CD4-positive, alpha-beta T cell treated with Interferon alpha-2 for 1 hour (primary cell): ENCODE measurements around the gene L1TD1.
"Not testable (repeated sequence)": the region's sequence is repeated elsewhere in the genome, so short reads cannot be mapped to it uniquely, and the experiment has no call there.

ENCODE experiments used
- DNase-seq, 2 donors: peaks; one replicate each; pipeline ENCODE4 v3.0.0-alpha.2; 2020 to 2022

The L1TD1 gene, protein sequence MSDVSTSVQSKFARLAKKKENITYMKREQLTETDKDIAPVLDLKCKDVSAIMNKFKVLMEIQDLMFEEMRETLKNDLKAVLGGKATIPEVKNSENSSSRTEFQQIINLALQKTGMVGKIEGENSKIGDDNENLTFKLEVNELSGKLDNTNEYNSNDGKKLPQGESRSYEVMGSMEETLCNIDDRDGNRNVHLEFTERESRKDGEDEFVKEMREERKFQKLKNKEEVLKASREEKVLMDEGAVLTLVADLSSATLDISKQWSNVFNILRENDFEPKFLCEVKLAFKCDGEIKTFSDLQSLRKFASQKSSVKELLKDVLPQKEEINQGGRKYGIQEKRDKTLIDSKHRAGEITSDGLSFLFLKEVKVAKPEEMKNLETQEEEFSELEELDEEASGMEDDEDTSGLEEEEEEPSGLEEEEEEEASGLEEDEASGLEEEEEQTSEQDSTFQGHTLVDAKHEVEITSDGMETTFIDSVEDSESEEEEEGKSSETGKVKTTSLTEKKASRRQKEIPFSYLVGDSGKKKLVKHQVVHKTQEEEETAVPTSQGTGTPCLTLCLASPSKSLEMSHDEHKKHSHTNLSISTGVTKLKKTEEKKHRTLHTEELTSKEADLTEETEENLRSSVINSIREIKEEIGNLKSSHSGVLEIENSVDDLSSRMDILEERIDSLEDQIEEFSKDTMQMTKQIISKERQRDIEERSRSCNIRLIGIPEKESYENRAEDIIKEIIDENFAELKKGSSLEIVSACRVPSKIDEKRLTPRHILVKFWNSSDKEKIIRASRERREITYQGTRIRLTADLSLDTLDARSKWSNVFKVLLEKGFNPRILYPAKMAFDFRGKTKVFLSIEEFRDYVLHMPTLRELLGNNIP

GRCh38 chr1:62194651-62195544 is at the start of gene L1TD1:
Gene L1TD1 (plus strand): TSS chr1:62194849. CDS start chr1:62206629, 11,780 bp downstream.
- no peak for DNase-seq

DNA sequence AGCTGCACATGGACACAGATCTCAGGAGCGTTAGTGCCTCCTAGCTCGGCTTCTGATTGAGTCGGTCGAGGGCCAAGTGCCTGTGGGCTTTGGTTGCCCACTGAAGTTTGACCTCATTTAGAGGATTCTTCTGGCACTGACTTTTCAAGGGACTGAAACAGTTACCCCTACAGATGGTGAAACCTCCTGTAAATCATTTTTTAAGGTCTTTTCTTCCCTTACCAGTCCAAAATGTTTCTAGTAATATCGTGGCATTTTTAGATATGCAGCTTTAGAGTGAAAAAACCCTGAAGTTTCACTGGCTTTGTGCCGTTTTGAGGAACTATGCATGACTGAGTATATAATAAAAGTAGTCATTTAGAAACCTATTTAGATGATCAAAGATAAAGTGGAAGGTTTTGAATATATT is 34.7 kb upstream of the L1TD1 start:
- DNase-seq: no peak

GRCh38 chr1:62161711-62162110 is 32.9 kb upstream of the L1TD1 start:
- DNase-seq: no peak

- not testable (repeated sequence) for DNase-seq
Observed at GRCh38 chr1:62170380-62170779, 24.3 kb upstream of the L1TD1 start.

DNA sequence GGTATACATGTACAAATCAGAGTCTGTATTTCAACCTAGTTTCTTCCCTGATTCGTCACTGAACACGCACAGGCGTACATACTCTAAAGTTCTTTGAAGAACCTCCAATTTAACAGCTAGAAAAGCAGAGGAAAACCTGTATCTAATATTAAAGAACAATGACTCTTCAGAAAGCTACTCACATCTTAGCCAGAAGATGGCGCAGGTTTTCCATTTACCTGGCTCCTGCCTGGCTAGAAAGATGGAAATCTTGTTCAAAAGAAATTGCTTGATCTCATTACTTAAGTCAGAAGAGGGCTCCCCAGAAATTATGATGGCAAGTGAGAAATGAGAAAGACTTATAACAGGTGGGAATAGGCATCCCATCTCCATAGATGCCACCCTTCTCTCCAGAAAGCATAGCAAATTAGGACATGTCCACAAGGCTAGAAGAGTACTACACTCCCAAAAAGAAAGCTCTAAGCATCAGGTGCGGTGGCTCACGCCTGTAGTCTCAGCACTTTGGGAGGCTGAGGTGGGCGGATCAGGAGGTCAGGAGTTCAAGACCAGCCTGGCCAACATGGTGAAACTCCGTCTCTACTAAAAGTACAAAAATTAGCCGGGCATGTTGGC is 19.0 kb upstream of the L1TD1 start:
- peak in 1 of 2 donors; percentile 48 for DNase-seq

DNA sequence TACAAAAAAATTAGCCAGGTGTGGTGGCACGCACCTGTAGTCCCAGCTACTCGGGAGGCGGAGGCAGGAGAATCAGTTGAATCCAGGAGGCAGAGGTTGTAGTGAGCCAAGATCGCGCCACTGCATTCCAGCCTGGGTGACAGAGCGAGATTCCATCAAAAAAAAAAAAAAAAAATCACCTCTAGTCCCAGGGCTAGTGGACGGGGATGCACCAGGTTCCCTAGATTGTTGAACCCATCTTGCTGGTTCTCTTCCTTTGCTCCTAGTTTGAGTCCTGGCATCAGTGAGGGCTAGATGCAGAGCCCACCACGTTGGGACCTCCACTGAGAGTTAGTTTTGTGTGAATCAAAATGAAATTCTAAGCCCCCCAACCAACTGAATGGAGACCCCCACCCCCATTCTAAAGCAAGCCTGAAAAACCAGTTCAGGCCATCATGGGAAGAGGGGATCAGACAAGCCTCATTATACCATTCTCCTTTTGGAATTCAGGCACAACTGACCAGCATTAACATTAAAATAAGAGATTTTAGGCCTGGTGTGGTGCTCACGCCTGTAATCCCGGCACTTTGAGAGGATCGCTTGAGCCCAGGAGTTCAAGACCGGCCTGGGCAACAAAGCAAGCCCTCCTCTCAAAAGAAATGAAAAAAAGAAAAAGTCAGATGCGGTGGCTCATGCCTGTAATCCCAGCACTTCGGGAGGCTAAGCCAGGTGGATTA is 17.9 kb upstream of the L1TD1 start:
- DNase-seq: no peak

GRCh38 chr1:62177621-62178020 is 17.0 kb upstream of the L1TD1 start:
- DNase-seq: no peak

DNA sequence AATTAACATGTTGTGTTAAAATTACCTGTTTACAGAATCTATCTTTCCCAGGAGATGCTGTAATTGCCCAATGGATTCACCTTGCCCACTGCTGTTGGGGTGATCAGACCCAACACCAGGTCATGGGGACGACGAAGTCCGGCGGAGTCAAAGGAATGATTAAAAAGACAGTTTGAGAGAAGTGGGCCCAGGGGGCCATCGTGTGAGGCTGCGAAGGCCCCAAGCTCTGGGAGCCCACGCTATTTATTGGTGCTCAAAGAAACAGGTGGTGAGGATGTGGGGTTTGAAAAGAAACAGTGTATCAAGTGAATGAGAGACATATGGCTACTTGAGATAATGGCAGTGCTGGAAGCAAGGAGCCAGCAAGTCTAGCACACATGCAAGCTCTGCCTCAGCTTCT is 16.3 kb upstream of the L1TD1 start:
- DNase-seq: no peak

DNA sequence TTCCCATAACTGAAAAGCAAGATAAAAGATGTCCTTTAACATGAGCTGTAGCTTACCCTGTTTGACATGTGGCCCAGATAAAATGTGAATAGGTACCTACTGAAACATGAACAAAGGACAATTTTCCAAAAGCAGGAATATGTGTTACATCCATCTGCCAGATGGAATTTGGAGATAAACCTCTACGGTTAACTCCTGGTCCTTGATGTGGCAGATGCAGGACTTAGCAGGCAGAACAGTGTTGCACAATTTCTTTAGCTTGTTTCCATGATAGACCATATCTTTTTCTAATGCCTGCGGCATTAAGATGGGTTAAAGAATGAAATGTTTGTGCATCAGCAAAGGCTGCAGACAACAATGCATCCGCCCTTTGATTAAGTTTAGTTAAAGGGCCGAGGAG is 14.6 kb upstream of the L1TD1 start:
- DNase-seq: not testable (repeated sequence)

DNA sequence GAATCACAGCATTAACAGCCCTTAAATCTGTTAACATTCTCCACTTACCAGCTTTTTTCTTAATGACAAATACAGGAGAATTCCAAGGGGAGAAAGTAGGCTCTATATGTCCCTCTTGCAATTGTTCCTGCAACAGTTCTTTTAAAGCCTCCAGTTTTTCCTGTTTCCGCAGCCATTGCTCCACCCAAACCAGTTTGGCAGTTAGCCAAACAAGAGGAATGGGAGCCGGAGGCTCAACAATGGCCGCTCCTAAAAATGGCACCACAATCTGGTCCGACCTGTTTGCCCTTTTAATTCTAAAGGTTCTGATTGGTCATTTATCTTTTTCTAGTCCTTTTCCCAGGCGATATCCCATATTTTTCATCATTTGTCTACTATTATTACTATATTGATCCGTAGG is 14.0 kb upstream of the L1TD1 start:
- DNase-seq: no peak

- DNase-seq: no peak
Observed at GRCh38 chr1:62181532-62181931, 13.1 kb upstream of the L1TD1 start.

- not testable (repeated sequence) for DNase-seq
Observed at GRCh38 chr1:62182157-62182556, 12.5 kb upstream of the L1TD1 start.

DNA sequence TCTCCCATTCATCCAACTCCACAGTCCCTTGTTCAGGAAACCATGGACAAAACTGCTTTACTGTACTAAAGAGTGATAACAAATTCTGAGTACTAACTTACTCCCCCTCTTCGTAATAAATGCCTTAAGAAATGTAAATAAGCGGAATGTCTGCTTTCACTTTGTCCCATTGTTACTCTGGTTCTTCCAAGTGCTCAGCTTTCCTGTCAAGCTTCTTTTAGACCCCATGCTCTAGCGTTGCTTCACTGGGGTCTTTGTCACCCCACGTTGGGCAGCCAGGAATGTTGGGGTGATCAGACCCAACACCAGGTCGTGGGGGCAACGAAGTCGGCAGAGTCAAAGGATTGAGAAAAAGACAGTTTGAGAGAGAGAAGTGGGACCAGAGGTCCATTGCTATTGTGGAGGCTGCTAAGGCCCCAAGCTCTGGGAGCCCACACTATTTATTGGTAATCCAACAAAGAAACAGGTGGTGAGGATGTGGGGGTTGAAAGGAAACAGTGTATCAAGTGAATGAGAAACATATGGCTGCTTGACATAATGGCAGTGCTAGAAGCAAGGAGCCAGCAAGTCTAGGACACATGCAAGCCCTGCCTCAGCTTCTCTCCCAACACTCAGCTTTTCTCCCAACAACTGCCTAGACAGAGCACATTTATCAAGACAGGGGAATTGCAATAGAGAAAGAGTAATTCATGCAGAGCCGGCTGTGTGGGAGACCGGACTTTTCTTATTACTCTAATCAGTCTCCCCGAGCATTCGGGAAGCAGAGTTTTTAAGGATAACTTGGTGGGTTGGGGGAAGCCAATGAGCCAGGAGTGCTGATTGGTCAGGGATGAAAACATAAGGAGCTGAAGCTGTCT is 11.3 kb upstream of the L1TD1 start:
- not testable (repeated sequence) for DNase-seq

DNA sequence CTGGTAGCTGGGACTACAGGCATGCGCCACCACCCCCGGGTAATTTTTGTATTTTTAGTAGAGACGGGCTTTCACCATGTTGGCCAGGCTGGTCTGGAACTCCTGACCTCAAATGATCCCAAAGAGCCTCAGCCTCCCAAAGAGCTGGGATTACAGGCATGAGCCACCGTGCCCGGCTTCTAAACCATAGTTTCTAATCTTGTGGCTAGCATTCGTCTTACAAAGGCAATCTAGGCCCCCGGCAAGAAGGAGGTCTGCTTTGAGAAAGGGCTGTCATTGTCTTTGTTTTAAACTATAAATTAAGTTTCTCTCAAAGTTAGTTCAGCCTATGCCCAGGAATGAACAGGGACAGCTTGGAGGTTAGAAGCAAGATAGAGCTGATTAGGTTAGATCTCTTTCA is 10.3 kb upstream of the L1TD1 start:
- no peak for DNase-seq

GRCh38 chr1:62185233-62185632 is 9.4 kb upstream of the L1TD1 start:
- not testable (repeated sequence) for DNase-seq

DNA sequence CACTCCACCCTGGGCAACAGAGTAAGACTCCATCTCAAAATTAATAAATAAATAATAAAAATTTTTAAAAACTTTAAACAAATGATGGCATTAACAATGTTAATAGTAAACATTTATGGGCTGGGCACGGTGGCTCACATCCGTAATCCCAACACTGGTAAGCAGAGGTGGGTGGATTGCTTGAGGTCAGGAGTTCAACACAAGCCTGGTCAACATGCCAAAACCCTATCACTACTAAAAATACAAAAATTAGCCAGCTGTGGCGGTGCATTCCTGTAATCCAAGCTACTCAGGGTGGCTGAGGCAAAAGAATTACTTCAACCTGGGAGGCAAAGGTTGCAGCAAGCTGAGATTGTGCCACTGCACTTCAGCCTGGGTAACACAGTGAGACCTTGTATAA is 9.0 kb upstream of the L1TD1 start:
- DNase-seq: no peak

DNA sequence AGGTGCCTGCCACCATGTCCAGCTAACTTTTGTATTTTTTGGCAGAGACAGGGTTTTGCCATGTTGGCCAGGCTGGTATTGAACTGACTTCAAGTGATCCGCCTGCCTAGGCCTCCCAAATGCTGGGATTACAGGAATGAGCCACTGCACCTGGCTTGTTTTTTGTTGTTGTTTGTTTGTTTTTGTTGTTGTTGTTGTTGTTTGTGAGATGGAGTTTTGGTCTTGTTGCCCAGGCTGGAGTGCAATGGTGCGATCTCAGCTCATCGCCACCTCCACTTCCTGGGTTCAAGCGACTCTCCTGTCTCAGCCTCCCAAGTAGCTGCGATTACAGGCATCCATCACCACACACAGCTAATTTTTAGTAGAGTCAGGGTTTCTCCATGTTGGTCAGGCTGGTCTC is 7.1 kb upstream of the L1TD1 start:
- DNase-seq: no peak

DNA sequence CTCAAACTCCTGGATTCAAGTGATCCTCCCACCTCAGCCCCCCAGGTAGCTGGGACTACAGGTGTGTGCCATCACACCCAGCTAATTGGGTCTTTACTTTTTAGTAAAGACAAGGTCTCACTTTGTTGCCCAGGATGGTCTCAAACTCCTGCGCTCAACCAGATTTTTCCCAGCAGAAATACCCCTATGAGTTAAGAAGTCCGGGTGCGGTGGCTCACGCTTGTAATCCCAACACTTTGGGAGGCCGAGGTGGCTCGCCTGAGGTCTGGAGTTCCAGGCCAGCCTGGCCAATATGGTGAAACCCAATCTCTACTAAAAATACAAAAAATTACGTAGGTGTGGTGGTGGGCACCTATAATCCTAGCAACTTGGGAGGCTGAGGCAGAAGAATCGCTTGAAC is 6.5 kb upstream of the L1TD1 start:
- DNase-seq: no peak

GRCh38 chr1:62196086-62196690 is 1.5 kb downstream of the L1TD1 start:
- DNase-seq: no peak

DNA sequence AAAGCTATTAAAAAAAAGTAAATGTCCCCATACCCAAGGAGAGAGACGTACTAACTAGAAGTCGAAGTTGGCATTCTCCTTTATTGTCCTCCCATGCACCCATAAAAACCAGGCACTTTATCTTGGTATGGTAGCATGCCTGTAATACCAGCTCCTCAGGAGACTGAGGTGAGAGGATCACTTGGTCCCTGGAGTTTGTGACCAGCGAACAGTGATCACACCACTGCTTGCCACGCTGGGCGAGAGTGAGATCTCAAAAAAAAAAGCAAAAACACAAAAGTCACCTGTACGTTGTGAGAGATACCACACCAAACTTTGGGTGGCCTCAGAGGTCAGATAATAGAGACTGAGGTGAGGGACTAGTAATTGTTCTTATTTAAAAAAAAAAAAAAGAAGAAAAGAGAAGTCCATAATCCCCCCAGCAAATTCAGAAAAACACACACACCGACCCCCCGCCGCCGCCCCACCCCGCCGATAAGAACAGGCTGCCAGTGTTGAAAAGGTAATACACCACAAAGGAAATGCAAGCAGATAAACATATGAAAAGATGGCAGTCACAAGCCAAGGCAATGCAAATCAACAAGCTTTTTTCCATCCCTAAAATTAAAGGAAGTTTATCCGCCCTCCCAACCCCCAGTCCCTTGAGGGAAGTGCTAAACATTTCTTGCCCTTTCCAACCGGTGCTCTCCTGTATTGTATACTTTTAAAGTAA is 3.6 kb downstream of the L1TD1 start:
- no peak for DNase-seq
